HG02885 (cell line): ENCODE results near the gene RNF207.

ENCODE experiments used
- ATAC-seq: cut with Tn5 transposase; IDR thresholded peaks from one replicate; pipeline ENCODE4 v1.9.1; 2021; ENCODE audit warnings: mild to moderate bottlenecking; ENCODE audit not compliant: unreplicated experiment, poor library complexity

The RNF207 gene

DNA sequence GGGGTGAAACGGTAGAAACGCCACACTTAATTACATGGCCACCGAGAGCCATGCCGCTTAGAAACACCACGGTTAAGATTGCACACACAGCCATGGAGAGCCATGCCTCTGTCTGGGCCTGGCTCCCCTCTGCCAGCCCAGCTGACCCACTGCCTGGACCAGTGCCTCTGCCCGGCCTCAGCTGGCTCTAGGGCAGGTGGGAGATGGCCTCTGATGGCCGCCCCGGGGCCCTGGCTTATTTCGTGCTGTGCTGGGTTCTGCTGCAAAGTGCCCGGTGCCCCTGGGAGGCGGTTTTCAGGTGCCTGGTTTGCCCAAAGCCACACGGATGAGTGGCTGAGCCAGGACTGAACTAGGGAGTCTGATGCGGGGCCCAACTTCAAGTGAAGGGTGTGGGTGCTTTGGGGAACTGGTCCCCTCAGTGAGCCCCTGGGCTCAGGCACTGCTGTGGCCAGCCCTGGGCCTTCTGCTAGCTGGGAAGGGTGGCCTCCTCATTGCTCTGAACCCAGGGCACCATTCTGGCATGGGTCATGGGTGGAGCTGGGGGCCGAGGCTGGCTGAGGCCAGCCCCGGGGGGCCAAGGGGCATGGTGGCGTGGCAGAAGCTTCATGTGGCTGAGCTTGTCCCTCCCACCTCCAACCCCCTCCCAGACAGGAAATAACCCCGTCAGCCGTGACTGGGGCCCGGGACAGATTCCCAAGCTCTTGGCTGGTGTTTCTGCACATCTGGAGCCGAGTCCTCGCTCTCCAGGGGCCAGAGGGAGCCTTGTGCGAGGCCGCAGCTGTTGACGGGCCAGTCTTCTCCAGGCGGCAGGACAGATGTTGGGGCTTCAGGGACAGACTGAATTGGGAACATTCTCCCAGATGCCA is 56.9 kb downstream of the RNF207 start:
- ATAC-seq, result no peak

- no peak for ATAC-seq
Measured at GRCh38 chr1:6263716-6264115, 57.8 kb downstream of the RNF207 start.

GRCh38 chr1:6265151-6265550 is 59.2 kb downstream of the RNF207 start:
- no peak for ATAC-seq

- ATAC-seq, result no peak
Measured at GRCh38 chr1:6266641-6267040, 60.7 kb downstream of the RNF207 start.

DNA sequence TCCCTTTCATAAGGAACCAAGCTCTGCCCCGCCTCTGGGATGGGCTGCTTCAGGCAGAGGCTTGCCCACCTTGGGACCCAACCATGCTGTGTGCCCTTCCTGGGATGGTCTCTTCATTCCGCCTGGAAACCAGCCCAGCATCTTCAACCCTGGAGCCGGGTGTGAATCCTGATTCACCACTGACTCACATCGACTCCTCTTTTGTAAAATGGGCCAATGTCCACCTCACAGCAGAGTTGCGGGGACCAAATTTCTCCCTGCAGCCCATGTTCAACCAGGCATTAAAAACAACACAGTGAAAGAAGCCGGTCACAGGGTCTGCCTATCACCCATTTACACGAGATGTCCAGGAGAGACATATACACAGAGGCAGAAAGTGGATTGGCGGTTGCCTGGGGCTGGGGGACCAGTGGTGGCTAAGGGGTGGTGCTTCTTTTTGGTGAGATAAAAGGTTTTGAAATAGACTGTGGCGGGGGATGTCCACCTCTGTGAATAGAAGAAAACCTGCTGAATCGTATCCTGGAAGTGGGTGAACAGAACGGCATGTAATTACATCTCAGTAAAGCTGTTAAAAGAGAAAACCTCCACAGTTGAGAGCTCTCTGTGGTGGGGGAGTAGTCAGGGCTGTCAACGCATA is 61.9 kb downstream of the RNF207 start:
- no peak for ATAC-seq

DNA sequence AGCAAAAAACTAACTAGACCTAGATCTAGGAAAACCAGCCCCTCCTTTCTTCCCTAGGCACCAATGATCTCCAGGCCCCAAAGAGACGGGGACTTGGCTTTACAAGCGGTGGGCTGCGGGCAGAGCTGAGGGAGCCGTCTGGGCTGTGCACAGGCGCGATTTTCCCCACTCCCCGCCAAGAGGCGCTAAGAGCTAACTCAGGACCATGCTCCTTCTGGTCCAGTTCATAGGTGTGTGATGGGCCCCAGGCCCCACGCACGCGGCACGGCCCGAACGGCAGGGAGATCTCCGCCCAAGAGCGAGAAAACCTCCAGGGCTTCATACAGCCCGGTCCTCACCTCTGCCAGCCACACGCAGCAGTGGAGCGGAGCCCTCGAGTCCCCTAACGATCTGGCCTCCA is 62.5 kb downstream of the RNF207 start:
- ATAC-seq, result no peak

- ATAC-seq, result no peak
Measured at GRCh38 chr1:6269296-6269695, 63.4 kb downstream of the RNF207 start.

DNA sequence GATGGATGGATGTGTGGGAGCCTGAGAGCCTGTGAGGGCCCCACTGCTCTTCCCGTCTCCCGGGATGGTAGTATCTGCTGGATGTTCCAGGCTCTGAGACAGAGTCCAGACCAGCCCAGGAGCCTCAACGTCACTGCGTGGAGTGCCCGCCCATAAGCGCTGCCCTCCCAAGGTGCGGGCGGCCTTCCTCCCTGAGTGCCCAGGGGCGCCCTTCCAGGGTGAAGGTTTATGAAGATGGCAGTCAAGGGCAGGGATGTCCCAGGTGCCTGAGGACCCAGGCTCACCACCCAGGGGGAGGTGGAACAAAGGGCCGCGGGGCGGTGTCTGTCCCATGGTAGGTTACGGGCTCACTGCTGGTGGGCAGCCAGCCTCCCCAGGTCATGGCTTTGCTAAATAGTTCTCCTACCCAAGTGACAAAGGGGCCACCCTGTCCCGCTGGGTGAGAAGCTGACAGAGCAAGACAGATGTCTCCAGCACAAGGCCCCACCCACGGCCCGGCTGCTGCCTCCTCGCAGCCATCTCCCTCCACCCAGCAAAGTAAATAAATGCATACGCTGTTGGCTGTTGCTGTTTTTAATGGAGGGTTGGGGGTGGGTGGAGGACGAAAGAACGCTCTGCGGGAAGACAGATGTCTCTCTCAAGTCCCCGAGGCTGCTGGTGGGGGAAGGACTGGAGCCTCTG is 63.9 kb downstream of the RNF207 start:
- no peak for ATAC-seq

DNA sequence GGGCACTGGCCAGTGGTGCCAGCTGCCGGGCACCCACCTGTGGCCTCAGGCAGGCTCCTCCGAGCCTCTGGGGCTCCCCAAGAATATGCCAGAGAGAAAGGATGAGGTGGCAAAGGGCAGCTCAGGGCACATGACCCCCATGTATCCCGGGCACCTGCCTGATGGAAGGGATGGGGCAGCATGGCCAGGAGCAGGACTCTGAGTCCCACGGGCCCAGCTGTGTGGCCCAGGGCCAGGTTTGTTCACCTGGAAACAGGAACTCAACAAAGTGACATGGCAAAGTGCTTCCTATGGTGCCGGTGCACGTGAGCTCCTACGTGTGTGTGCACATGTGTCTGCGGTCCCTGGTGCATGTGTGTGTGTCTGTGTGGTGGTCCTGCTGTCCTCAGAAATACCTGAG is 64.5 kb downstream of the RNF207 start:
- no peak for ATAC-seq
